HepG2 (cell line): ENCODE results near the gene SH2D3A. TPM values are rescaled to one million over a fixed set of nuclear protein-coding genes. Genes with fewer than 3 reads are reported as not detected.

Source experiments
- ELF4 ChIP-seq: sonication (generic); formaldehyde crosslinking; IDR thresholded peaks from 2 replicates; pipeline ENCODE4 v1.5.0; 2020; ENCODE audit warnings: missing genetic modification reagents, mild to moderate bottlenecking, moderate library complexity, borderline replicate concordance
- HDAC1 ChIP-seq: sonication (generic); formaldehyde crosslinking; IDR thresholded peaks from 2 replicates; pipeline ENCODE4 v1.5.1; 2020; ENCODE audit warnings: mild to moderate bottlenecking, missing genetic modification reagents
- KDM5A ChIP-seq: fragments of 200-600 bp; sonication (generic); IDR thresholded peaks from 2 replicates; pipeline ENCODE4 v1.7.0; 2018; ENCODE audit warnings: antibody characterized with exemption, mild to moderate bottlenecking, low read length, borderline replicate concordance
- LCORL ChIP-seq, 2 experiments: fragments of 450-650 bp in 1 of 2; sonication (generic) in 1 of 2; formaldehyde crosslinking in 1 of 2; IDR thresholded peaks; 2 replicates each; pipeline versions ENCODE4 v1.5.0 to v1.6.1; 2017 to 2020; ENCODE audit warnings: antibody characterized with exemption in 1 of 2, missing genetic modification reagents in 1 of 2
- MTF2 ChIP-seq: sonication (generic); formaldehyde crosslinking; IDR thresholded peaks from 2 replicates; pipeline ENCODE4 v1.5.0; 2020; ENCODE audit warnings: missing genetic modification reagents, borderline replicate concordance
- NONO ChIP-seq, 2 experiments: fragments of 450-650 bp in 1 of 2; sonication (generic) in 1 of 2; formaldehyde crosslinking in 1 of 2; IDR thresholded peaks in 1 of 2; conservative IDR thresholded peaks in 1 of 2; 2 replicates each; pipeline versions ENCODE4 v1.6.1 to v1.8.0; 2017 to 2022; ENCODE audit warnings: mild to moderate bottlenecking in 1 of 2, missing genetic modification reagents in 1 of 2, moderate library complexity in 1 of 2
- NR2F6 ChIP-seq, 2 experiments: IDR thresholded peaks; 2 replicates each; pipeline ENCODE4 v1.6.1; 2016; ENCODE audit warnings: antibody characterized with exemption in 1 of 2, mild to moderate bottlenecking in 1 of 2
- ZBTB7A ChIP-seq: sonication (generic); formaldehyde crosslinking; IDR thresholded peaks from 2 replicates; pipeline ENCODE4 v1.8.0; 2022; ENCODE audit warnings: mild to moderate bottlenecking, missing genetic modification reagents
- ZC3H13 ChIP-seq: sonication (generic); formaldehyde crosslinking; IDR thresholded peaks from 2 replicates; pipeline ENCODE4 v1.8.1; 2023; ENCODE audit warnings: mild to moderate bottlenecking, missing genetic modification reagents, moderate library complexity
- ZFP36L1 ChIP-seq: sonication (generic); formaldehyde crosslinking; IDR thresholded peaks from 2 replicates; pipeline ENCODE4 v1.8.0; 2022; ENCODE audit warnings: mild to moderate bottlenecking, missing genetic modification reagents, moderate library complexity
- ZFY ChIP-seq: sonication (generic); formaldehyde crosslinking; IDR thresholded peaks from 2 replicates; pipeline ENCODE4 v1.4.0; 2020; ENCODE audit warnings: missing genetic modification reagents
- ZMYM2 ChIP-seq: sonication (generic); formaldehyde crosslinking; IDR thresholded peaks from 2 replicates; pipeline ENCODE4 v1.8.0; 2022; ENCODE audit warnings: mild to moderate bottlenecking, missing genetic modification reagents
- ZNF143 ChIP-seq: sonication (generic); formaldehyde crosslinking; IDR thresholded peaks from 2 replicates; pipeline ENCODE4 v1.4.0; 2020; ENCODE audit warnings: missing genetic modification reagents
- ZNF280D ChIP-seq: sonication (generic); formaldehyde crosslinking; IDR thresholded peaks from 2 replicates; pipeline ENCODE4 v1.5.1; 2020; ENCODE audit warnings: mild to moderate bottlenecking, missing genetic modification reagents
- ZNF558 ChIP-seq: sonication (generic); formaldehyde crosslinking; IDR thresholded peaks from 2 replicates; pipeline ENCODE4 v1.9.0; 2022; ENCODE audit warnings: mild to moderate bottlenecking, missing genetic modification reagents, borderline replicate concordance
- ZNF619 ChIP-seq: sonication (generic); formaldehyde crosslinking; IDR thresholded peaks from 2 replicates; pipeline ENCODE4 v1.4.0; 2020; ENCODE audit warnings: mild to moderate bottlenecking, missing genetic modification reagents
- ZNF629 ChIP-seq: sonication (generic); formaldehyde crosslinking; conservative IDR thresholded peaks from 2 replicates; pipeline ENCODE4 v1.5.0; 2020; ENCODE audit warnings: missing genetic modification reagents
- ZNF784 ChIP-seq: sonication (generic); formaldehyde crosslinking; IDR thresholded peaks from 2 replicates; pipeline ENCODE4 v1.5.1; 2020; ENCODE audit warnings: missing genetic modification reagents, mild to moderate bottlenecking, borderline replicate concordance
- polyA plus RNA-seq, 8 experiments: library from polyadenylated mRNA; depleted of rRNA in 3 of 8; stranded (reverse) in 7 of 8; unstranded in 1 of 8; fragments of >200 nt; fragmentation: Illumina TruSeq in 4 of 8; extraction: Trizol in 4 of 8; gene quantifications; 2 replicates each; pipeline versions ENCODE4 v1.2.1 to v1.2.3, GENCODE V29; 2011 to 2016; ENCODE audit warnings: low read depth in 4 of 8, missing spikeins in 1 of 8, mixed read lengths in 1 of 8; ENCODE audit not compliant: insufficient read depth in 1 of 8
- total RNA-seq, 5 experiments: library from RNA; depleted of rRNA; stranded (reverse); fragments of >200 nt; fragmentation: Illumina TruSeq; extraction: Trizol; gene quantifications; 2 replicates each; pipeline ENCODE4 v1.2.3, GENCODE V29; 2016; ENCODE audit warnings: low read depth in 1 of 5
- TF ChIP-seq, protein P1 (sequence below): sonication (generic); formaldehyde crosslinking; IDR thresholded peaks from 2 replicates; pipeline ENCODE4 v1.4.0; 2020; ENCODE audit warnings: missing genetic modification reagents, mild to moderate bottlenecking, borderline replicate concordance
- TF ChIP-seq, protein P2 (sequence below): sonication (generic); formaldehyde crosslinking; IDR thresholded peaks from 2 replicates; pipeline ENCODE4 v1.5.0; 2020; ENCODE audit warnings: mild to moderate bottlenecking, low read depth, missing genetic modification reagents, borderline replicate concordance

SH2D3A gene
- total and polyA plus RNA-seq, 2 of the 13 experiments (the other 11 are each of a cell fraction or from before 2014, with no cell fraction given) = 1.0 to 2.2 TPM

- TF ChIP-seq LCORL (IDR thresholded peaks at IDR 0.05) (no peak), LCORL (CRISPR knock-in tag; IDR thresholded peaks at IDR 0.05) (peak; percentile 84; the same call in 1 of the 2 replicates), ZC3H13 (peak; percentile 55; the same call in 1 of the 2 replicates), ELF4 (CRISPR knock-in tag) (no peak; the same call in 1 of the 2 replicates), ZNF629 (no peak), ZNF619 (peak; percentile 33; the same call in 1 of the 2 replicates), ZNF784 (0 out of 2 replicates have a peak, but pooled peaks have one; percentile 40), NONO (IDR thresholded peaks at IDR 0.05) (no peak), NONO (CRISPR knock-in tag; conservative IDR thresholded peaks at IDR 0.05) (peak; percentile 75; the same call in 1 of the 2 replicates), HDAC1 (CRISPR knock-in tag) (peak; percentile 32), ZNF558 (CRISPR knock-in tag) (0 out of 2 replicates have a peak, but pooled peaks have one; percentile 66), ZMYM2 (no peak; the same call in 1 of the 2 replicates), ZNF143 (CRISPR knock-in tag) (no peak), ZBTB7A (peak; percentile 80), NR2F6 (IDR thresholded peaks at IDR 0.05) (peak; percentile 82; the same call in 1 of the 2 replicates), NR2F6 (CRISPR knock-in tag; IDR thresholded peaks at IDR 0.05) (peak; percentile 77), ZFY (CRISPR knock-in tag) (peak; percentile 25; the same call in 1 of the 2 replicates), ZNF280D (0 out of 2 replicates have a peak, but pooled peaks have one; percentile 39), MTF2 (CRISPR knock-in tag) (no peak), KDM5A (0 out of 2 replicates have a peak, but pooled peaks have one; percentile 22), ZFP36L1 (CRISPR knock-in tag) (0 out of 2 replicates have a peak, but pooled peaks have one; percentile 46)
- TF ChIP-seq, protein P1, sequence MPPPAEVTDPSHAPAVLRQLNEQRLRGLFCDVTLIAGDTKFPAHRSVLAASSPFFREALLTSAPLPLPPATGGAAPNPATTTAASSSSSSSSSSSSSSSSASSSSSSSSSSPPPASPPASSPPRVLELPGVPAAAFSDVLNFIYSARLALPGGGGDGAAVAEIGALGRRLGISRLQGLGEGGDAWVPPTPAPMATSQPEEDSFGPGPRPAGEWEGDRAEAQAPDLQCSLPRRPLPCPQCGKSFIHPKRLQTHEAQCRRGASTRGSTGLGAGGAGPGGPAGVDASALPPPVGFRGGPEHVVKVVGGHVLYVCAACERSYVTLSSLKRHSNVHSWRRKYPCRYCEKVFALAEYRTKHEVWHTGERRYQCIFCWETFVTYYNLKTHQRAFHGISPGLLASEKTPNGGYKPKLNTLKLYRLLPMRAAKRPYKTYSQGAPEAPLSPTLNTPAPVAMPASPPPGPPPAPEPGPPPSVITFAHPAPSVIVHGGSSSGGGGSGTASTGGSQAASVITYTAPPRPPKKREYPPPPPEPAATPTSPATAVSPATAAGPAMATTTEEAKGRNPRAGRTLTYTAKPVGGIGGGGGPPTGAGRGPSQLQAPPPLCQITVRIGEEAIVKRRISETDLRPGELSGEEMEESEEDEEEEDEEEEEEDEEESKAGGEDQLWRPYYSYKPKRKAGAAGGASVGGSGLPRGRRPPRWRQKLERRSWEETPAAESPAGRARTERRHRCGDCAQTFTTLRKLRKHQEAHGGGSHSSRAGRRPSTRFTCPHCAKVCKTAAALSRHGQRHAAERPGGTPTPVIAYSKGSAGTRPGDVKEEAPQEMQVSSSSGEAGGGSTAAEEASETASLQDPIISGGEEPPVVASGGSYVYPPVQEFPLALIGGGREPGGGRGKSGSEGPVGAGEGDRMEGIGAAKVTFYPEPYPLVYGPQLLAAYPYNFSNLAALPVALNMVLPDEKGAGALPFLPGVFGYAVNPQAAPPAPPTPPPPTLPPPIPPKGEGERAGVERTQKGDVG (CRISPR knock-in tag) = peak; percentile 97; the same call in 1 of the 2 replicates
- TF ChIP-seq, protein P2, sequence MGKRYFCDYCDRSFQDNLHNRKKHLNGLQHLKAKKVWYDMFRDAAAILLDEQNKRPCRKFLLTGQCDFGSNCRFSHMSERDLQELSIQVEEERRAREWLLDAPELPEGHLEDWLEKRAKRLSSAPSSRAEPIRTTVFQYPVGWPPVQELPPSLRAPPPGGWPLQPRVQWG (CRISPR knock-in tag) = no peak
Observed at GRCh38 chr19:6729573-6730152, 37.6 kb downstream of the SH2D3A start (continued).
